OCI-LY7 (cell line): ENCODE results near the gene CCDC187. TPM values are rescaled to one million over a fixed set of nuclear protein-coding genes. Genes with fewer than 3 reads are reported as not detected.

Source experiments
- BruUV-seq: library from RNA; stranded (reverse); fragments of 400-500 nt; replicated peaks from 2 replicates; lab custom pipeline; 2021; lab: Mats Ljungman, UMichigan
- CTCF ChIA-PET: fragments of 300-600 bp; sonication (Branson Sonifier 250); formaldehyde crosslinking; loops from one replicate; lab custom pipeline; 2022; ENCODE audit warnings: antibody characterized with exemption; ENCODE audit not compliant: unreplicated experiment; lab: Charles Lee
- POLR2A ChIA-PET: fragments of 300-600 bp; sonication (Branson Sonifier 250); formaldehyde crosslinking; loops from one replicate; lab custom pipeline; 2022; ENCODE audit warnings: antibody characterized with exemption; lab: Charles Lee
- DNase-seq: peaks from one replicate; pipeline ENCODE4 v3.0.0-alpha.2; 2015; ENCODE audit warnings: low spot score
- H2AFZ ChIP-seq: fragments of 200-600 bp; sonication (generic), shearing (Covaris generic); 2 replicates; pipeline ENCODE4 v1.6.1; 2014; ENCODE audit warnings: mild to moderate bottlenecking, antibody characterized with exemption, low read length, moderate library complexity
- H3K27ac ChIP-seq: fragments of 200-600 bp; sonication (generic); 2 replicates; pipeline ENCODE4 v1.5.1; 2014; ENCODE audit warnings: mixed run types, low read depth, mild to moderate bottlenecking, moderate library complexity, low read length, inconsistent platforms; ENCODE audit not compliant: poor library complexity, severe bottlenecking
- H3K36me3 ChIP-seq: fragments of 200-600 bp; sonication (generic); 2 replicates; pipeline ENCODE4 v1.6.1; 2014; ENCODE audit warnings: mild to moderate bottlenecking, antibody characterized with exemption, low read length, moderate library complexity, mixed read lengths; ENCODE audit not compliant: insufficient read depth
- H3K4me1 ChIP-seq: fragments of 200-600 bp; sonication (generic); 2 replicates; pipeline ENCODE4 v1.5.1; 2014; ENCODE audit warnings: mild to moderate bottlenecking, low read length; ENCODE audit not compliant: insufficient read depth, poor library complexity, severe bottlenecking
- H3K4me2 ChIP-seq: fragments of 200-600 bp; sonication (generic); 2 replicates; pipeline ENCODE4 v1.6.1; 2014; ENCODE audit warnings: mild to moderate bottlenecking, low read length
- H3K4me3 ChIP-seq: fragments of 200-600 bp; sonication (generic); 2 replicates; pipeline ENCODE4 v1.5.1; 2014; ENCODE audit warnings: mild to moderate bottlenecking, low read depth, low read length; ENCODE audit not compliant: poor library complexity, severe bottlenecking
- H3K79me2 ChIP-seq: fragments of 200-600 bp; sonication (generic); 2 replicates; pipeline ENCODE4 v1.6.1; 2016; ENCODE audit warnings: low read depth, mild to moderate bottlenecking, low read length, moderate library complexity, mixed read lengths; ENCODE audit not compliant: insufficient read depth
- H3K9me2 ChIP-seq: fragments of 200-600 bp; sonication (generic); 2 replicates; pipeline ENCODE4 v1.6.1; 2016; ENCODE audit warnings: mild to moderate bottlenecking, low read length, mixed read lengths; ENCODE audit not compliant: insufficient read depth
- H3K9me3 ChIP-seq: fragments of 200-600 bp; sonication (generic); 2 replicates; pipeline ENCODE4 v1.6.1; 2014; ENCODE audit warnings: mild to moderate bottlenecking, mixed run types, low read length, mixed read lengths
- H4K20me1 ChIP-seq: fragments of 200-600 bp; sonication (generic); 2 replicates; pipeline ENCODE4 v1.6.1; 2014; ENCODE audit warnings: mild to moderate bottlenecking, antibody characterized with exemption, low read length, moderate library complexity, mixed read lengths; ENCODE audit not compliant: insufficient read depth
- CTCF ChIP-seq: fragments of 200-600 bp; sonication (generic); conservative IDR thresholded peaks from 2 replicates; pipeline ENCODE4 v1.5.1; 2014; ENCODE audit warnings: mild to moderate bottlenecking, antibody characterized with exemption, low read length, moderate library complexity, mixed read lengths
- EZH2phosphoT487 ChIP-seq: fragments of 200-600 bp; sonication (generic); IDR thresholded peaks from 2 replicates; pipeline ENCODE4 v1.6.1; 2018; ENCODE audit warnings: low read depth, borderline replicate concordance, mild to moderate bottlenecking, mixed run types, antibody characterized with exemption, low read length, moderate library complexity, mixed read lengths
- intact Hi-C: fragments of 100-400 bp; cut with micrococcal nuclease; formaldehyde crosslinking; loops from one replicate; pipeline ENCODE4 v1.10.0; 2022; ENCODE audit not compliant: unreplicated experiment
- total RNA-seq, 2 experiments: library from RNA; depleted of rRNA in 1 of 2; stranded (reverse); fragments of >200 nt in 1 of 2; shearing (Covaris generic) in 1 of 2; gene quantifications; 2 replicates each; pipeline ENCODE4 v1.2.3, GENCODE V29; 2014 to 2022

CCDC187 gene
- total RNA-seq, 2 experiments from 2014 or later: not detected

GRCh38 chr9:136239135-136239982 is 64.5 kb downstream of the CCDC187 start:
- Histone ChIP-seq H3K79me2 (peaks cover 70% of the 10 kb centered on the region), H3K9me3 (no peaks in the 10 kb centered on the region), H3K27ac (peak overlapping the region; percentile 85), H2AFZ (no peak overlapping the region), H3K4me1 (peaks cover 68% of the 10 kb centered on the region), H3K9me2 (no peaks in the 10 kb centered on the region), H4K20me1 (peaks cover 38% of the 10 kb centered on the region), H3K4me2 (peak overlapping the region; percentile 92), H3K36me3 (peaks cover 85% of the 10 kb centered on the region), H3K4me3 (peak overlapping the region; percentile 48)
- POLR2A ChIA-PET: no interaction called here
- TF ChIP-seq CTCF: no peak
- no peak for TF ChIP-seq EZH2phosphoT487
- intact Hi-C loops: no loop called here
- BruUV-seq: no TSS peak
- DNase-seq: no peak
- CTCF ChIA-PET: interaction anchor here (0.6 to 1.8 kb wide), 6 partner anchors 12 to 95 kb away, joined by 3 to 8 read pairs (median 4); no protein-coding TSS in a partner anchor

- Histone ChIP-seq H4K20me1 (peaks cover 29% of the 10 kb centered on the region), H3K4me3 (no peak overlapping the region), H2AFZ (no peak overlapping the region), H3K9me2 (no peaks in the 10 kb centered on the region), H3K4me1 (peaks cover 58% of the 10 kb centered on the region), H3K79me2 (peaks cover 64% of the 10 kb centered on the region), H3K4me2 (peak overlapping the region; percentile 92), H3K27ac (peak overlapping the region; percentile 85), H3K9me3 (no peaks in the 10 kb centered on the region), H3K36me3 (peaks cover 86% of the 10 kb centered on the region)
- CTCF ChIA-PET: interaction anchor here (0.9 kb wide), 1 partner anchor 15 kb away, joined by 3 read pairs; no protein-coding TSS in a partner anchor
- no peak for TF ChIP-seq CTCF
- no peak for TF ChIP-seq EZH2phosphoT487
- intact Hi-C loops: no loop called here
- no TSS peak for BruUV-seq
- no peak for DNase-seq
- POLR2A ChIA-PET: no interaction called here
Observed at GRCh38 chr9:136238342-136238732, 65.6 kb downstream of the CCDC187 start.
